ENCODE results near the gene SNRNP25.

SNRNP25 gene

DNA sequence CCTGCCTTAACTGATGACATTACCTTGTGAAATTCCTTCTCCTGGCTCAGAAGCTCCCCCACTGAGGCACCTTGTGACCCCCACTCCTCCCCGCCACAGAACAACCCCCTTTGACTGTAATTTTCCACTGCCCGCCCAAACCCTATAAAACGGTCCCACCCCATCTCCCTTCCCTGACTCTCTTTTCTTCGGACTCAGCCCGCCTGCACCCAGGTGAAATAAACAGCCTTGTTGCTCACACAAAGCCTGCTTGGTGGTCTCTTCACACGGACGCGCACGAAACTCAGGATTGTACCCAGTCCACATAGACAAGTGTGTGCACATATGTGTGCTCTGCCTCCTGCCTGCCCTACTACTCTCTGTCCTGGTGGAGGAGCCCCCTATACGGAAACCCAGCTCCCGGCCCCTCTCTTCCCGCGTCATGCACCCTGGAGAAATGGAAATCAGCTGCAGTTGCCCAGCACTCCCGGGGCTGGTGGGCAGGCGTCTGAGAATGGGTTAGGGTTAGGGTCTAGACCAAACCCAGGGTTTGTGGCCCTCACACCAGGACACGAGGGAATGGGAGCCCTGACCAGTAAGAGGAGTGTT is 21.2 kb downstream of the SNRNP25 start:
- peaks cover 58% of the 10 kb centered on the region for H3K4me1 ChIP-seq (ENCODE audit: insufficient read depth, low read length)
- 51% methylated on average over 16 of the region's 16 CpGs for WGBS
- H3K27me3 ChIP-seq (ENCODE audit: insufficient read depth, low read length), result 0 out of 2 replicates have a peak, but pooled peaks cover 5% of the 10 kb centered on the region
- peaks cover 6% of the 10 kb centered on the region for H3K36me3 ChIP-seq (ENCODE audit: insufficient read depth, low read length)
- peak overlapping the region; percentile 55; the same call in 1 of the 2 replicates for H3K27ac ChIP-seq (ENCODE audit: low read depth, low read length)
- H3K4me3 ChIP-seq (ENCODE audit: low read length), result no peak overlapping the region
- no peak overlapping the region for H3K9ac ChIP-seq (ENCODE audit: low read depth, low read length)
- H3K9me3 ChIP-seq (ENCODE audit: insufficient read depth, low read depth, low read length), result no peaks in the 10 kb centered on the region

DNA sequence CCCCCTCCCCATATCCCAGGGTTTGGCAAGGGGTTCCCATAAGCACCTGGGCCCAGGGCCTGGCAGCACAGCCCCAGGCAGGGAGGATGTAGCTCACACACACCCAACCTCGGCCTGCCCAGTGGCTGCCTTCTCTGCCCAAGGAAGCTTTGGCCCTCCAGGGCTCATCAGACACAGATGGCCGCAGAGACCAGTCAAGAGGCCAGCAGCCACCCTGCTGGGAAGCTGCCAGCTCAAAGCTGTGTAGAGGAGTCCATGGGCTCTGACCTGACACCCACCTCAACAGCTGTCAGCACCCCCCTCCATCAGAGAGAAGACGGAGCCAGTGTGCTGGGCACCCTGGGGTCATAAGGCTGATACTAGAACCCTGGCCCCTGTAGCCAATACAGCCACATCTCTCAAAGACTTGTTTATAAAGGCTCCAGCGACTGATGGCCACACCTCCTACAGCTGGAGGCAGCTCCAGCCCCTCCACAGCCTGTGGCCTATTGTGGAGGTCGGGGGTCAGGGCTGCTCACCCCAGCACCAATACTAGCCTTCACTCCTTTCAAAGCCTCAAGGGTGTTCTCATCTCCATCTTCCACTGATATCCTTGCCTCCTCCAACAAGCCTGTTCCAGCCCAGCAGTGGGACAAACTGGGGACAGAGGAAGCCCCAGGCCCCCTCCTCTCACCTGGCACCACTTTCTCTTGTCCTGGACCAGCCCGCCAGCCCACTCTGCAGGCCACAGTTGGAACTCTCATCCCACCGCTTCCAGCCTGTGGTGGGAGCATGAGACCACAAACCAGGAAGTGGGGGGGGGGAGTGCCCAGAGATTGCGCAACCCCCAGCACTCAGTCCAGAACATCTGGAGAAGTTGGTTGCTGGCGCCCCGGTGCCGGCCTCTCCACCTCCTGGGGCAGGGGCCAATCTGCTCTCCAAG is 22.2 kb downstream of the SNRNP25 start:
- no peaks in the 10 kb centered on the region for H3K9me3 ChIP-seq (ENCODE audit: insufficient read depth, low read depth, low read length)
- H3K27me3 ChIP-seq (ENCODE audit: insufficient read depth, low read length), result 0 out of 2 replicates have a peak, but pooled peaks cover 5% of the 10 kb centered on the region
- no peak overlapping the region for H3K9ac ChIP-seq (ENCODE audit: low read depth, low read length)
- no peak overlapping the region; the same call in 1 of the 2 replicates for H3K27ac ChIP-seq (ENCODE audit: low read depth, low read length)
- H3K36me3 ChIP-seq (ENCODE audit: insufficient read depth, low read length), result peaks cover 13% of the 10 kb centered on the region
- WGBS, result 61% methylated on average over 10 of the region's 11 CpGs
- peaks cover 55% of the 10 kb centered on the region for H3K4me1 ChIP-seq (ENCODE audit: insufficient read depth, low read length)
- no peak overlapping the region for H3K4me3 ChIP-seq (ENCODE audit: low read length)

DNA sequence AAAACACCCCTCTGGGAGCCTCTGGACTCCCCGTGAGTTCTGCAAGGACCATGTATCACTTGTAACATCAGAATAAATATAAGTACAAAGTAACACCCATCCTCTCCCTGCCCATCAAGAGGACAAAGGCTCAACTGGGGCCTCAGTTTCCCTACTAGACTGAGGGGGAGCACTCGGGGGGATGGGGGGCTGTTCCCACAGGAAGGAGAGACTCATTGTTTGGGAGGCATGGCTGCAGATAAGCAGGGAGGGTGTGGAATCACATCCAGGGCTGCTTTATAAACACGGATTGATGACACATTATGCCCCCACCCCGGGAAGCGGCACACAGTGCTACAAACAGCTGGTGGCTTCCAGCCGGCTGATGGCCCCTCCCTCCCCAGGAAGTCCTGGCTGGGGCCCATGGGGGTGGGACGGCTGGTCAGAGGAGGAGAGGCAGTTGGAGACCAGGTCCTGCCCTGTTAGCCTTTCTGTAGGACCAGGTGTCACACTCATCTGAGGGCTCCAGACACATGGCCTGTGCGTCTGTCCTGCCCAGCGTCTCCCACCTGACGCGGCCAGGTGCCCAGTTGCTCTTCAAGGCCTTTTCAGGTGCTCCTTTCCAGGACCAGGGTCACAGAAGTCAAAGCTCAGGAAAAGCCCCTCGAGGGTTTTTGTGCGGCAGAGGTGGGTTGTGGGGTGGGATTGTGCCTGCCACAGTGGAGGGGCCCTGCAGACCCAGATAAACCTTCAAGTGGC is 23.1 kb downstream of the SNRNP25 start:
- no peaks in the 10 kb centered on the region for H3K9me3 ChIP-seq (ENCODE audit: insufficient read depth, low read depth, low read length)
- H3K36me3 ChIP-seq (ENCODE audit: insufficient read depth, low read length), result peaks cover 15% of the 10 kb centered on the region
- peak overlapping the region; percentile 76 for H3K4me3 ChIP-seq (ENCODE audit: low read length)
- WGBS, result 65% methylated on average over 13 of the region's 13 CpGs
- H3K4me1 ChIP-seq (ENCODE audit: insufficient read depth, low read length), result peaks cover 50% of the 10 kb centered on the region
- H3K9ac ChIP-seq (ENCODE audit: low read depth, low read length), result peak overlapping the region; percentile 88
- 0 out of 2 replicates have a peak, but pooled peaks cover 5% of the 10 kb centered on the region for H3K27me3 ChIP-seq (ENCODE audit: insufficient read depth, low read length)
- no peak overlapping the region for H3K27ac ChIP-seq (ENCODE audit: low read depth, low read length)

DNA sequence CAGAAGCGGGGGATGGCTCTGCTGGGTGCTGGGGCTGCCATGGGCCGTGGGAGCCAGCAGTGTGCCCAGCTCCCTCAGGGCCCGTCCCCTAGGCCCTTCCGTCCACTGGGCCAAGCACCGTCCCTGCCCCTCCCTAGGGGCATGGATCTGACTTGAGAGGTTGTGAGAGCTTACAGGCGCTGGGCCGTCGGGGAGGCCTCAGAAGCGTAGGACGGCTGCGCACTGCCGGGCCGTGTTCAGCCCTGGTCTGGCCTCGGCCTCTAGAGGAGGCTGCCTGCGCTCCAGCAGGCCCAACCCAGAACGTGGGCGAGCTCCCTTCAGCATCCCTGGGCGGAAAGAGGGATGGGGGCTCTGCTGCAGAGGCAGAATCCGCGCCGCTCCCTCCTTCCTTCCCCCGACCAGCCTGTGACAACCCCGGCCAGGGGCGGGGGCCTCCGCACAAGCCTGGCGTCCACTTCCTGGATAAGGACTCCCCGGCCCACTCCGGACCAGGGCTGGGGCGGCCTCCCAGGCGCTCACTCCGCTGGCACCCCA is 23.7 kb downstream of the SNRNP25 start:
- peak overlapping the region; percentile 88 for H3K9ac ChIP-seq (ENCODE audit: low read depth, low read length)
- H3K27me3 ChIP-seq (ENCODE audit: insufficient read depth, low read length), result 0 out of 2 replicates have a peak, but pooled peaks cover 5% of the 10 kb centered on the region
- WGBS, result 24% methylated on average over 31 of the region's 31 CpGs
- no peaks in the 10 kb centered on the region for H3K9me3 ChIP-seq (ENCODE audit: insufficient read depth, low read depth, low read length)
- peak overlapping the region; percentile 76 for H3K4me3 ChIP-seq (ENCODE audit: low read length)
- H3K4me1 ChIP-seq (ENCODE audit: insufficient read depth, low read length), result peaks cover 50% of the 10 kb centered on the region
- no peak overlapping the region; the same call in 1 of the 2 replicates for H3K27ac ChIP-seq (ENCODE audit: low read depth, low read length)
- H3K36me3 ChIP-seq (ENCODE audit: insufficient read depth, low read length), result peaks cover 15% of the 10 kb centered on the region

DNA sequence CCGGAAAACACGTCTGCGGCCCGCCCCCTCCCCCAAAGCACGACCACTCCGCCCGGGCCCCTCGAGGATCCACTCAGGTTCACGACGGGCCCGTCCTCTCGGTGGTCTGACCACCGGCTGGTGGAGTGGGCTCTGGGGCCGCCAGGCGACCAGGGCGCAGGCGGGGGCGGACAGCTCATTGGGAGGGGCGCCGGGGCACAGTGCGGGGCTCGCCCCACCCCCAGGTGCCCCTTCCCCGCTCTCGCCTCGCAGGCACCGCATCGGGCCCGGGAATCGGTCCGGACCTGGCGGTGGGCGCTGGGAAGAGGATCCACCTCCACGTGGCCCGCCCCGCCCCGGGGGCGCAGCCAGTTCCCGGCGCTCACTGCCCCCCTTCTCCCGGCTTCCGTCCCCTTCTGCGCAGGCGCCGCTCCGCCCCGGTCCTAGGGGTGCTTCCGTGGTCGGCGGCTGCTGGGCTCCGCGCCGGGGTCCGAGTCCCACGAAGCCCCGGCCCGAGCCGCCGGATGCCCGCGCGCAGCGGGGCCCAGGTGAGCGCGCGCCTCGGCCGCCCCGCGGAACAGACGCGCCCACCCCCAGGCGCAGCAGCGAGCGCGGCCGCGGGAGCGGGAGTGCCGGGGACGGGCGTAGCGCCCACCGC is 24.3 kb downstream of the SNRNP25 start, which contains the start of gene MPG:
MPG (plus strand) TSS at position 419 of the 637 bp plus-strand sequence; CDS start at position 504, 85 bp downstream.
- Histone ChIP-seq H3K36me3 (ENCODE audit: insufficient read depth, low read length) (peaks cover 15% of the 10 kb centered on the region), H3K4me1 (ENCODE audit: insufficient read depth, low read length) (peaks cover 47% of the 10 kb centered on the region), H3K4me3 (ENCODE audit: low read length) (peak within 1 kb of the TSS; percentile 76), H3K9me3 (ENCODE audit: insufficient read depth, low read depth, low read length) (no peaks in the 10 kb centered on the region), H3K27ac (ENCODE audit: low read depth, low read length) (no peak within 1 kb of the TSS; the same call in 1 of the 2 replicates), H3K9ac (ENCODE audit: low read depth, low read length) (peak within 1 kb of the TSS; percentile 88), H3K27me3 (ENCODE audit: insufficient read depth, low read length) (0 out of 2 replicates have a peak, but pooled peaks cover 5% of the 10 kb centered on the region)
- WGBS, result under 1% methylated on average over 83 of the region's 83 CpGs

DNA sequence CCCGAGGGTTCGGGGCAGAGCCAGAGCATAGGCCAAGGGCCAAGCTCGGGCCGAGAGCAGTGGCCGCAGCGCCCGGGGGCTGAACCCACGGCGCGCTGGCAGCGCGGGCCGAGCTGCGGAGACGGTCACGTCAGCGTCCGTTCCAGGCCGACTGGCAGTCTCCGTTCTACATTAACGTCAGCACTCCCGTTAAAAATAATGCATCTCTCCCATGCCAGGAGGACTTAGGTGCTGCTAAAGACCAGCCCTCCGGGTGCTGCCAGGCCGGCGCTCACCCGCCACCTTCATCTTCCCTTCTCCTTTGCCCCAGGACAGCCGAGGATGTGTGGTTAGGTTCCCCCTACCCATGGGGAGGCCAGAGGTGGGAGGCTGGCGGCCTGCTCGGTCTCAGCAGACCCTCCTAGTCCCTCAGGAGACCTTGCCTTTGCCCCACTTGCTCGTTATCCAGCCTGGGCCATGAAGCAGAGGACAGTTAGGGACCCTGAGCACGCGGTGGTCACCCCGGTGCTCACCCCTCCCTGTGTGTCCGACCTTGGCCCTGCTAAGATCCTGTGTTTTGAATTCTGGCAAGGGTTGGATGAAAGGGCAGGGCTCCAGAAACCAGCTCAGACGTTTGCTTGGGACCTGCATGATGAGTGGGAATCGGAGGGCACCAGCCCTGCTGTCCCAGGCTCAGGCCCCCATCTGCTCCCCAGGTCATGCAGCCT is 25.0 kb downstream of the SNRNP25 start:
- peak overlapping the region; percentile 88 for H3K9ac ChIP-seq (ENCODE audit: low read depth, low read length)
- 0 out of 2 replicates have a peak, but pooled peaks cover 5% of the 10 kb centered on the region for H3K27me3 ChIP-seq (ENCODE audit: insufficient read depth, low read length)
- WGBS, result 20% methylated on average over 36 of the region's 36 CpGs
- no peaks in the 10 kb centered on the region for H3K9me3 ChIP-seq (ENCODE audit: insufficient read depth, low read depth, low read length)
- peaks cover 15% of the 10 kb centered on the region for H3K36me3 ChIP-seq (ENCODE audit: insufficient read depth, low read length)
- peaks cover 42% of the 10 kb centered on the region for H3K4me1 ChIP-seq (ENCODE audit: insufficient read depth, low read length)
- peak overlapping the region; percentile 76 for H3K4me3 ChIP-seq (ENCODE audit: low read length)
- no peak overlapping the region for H3K27ac ChIP-seq (ENCODE audit: low read depth, low read length)

DNA sequence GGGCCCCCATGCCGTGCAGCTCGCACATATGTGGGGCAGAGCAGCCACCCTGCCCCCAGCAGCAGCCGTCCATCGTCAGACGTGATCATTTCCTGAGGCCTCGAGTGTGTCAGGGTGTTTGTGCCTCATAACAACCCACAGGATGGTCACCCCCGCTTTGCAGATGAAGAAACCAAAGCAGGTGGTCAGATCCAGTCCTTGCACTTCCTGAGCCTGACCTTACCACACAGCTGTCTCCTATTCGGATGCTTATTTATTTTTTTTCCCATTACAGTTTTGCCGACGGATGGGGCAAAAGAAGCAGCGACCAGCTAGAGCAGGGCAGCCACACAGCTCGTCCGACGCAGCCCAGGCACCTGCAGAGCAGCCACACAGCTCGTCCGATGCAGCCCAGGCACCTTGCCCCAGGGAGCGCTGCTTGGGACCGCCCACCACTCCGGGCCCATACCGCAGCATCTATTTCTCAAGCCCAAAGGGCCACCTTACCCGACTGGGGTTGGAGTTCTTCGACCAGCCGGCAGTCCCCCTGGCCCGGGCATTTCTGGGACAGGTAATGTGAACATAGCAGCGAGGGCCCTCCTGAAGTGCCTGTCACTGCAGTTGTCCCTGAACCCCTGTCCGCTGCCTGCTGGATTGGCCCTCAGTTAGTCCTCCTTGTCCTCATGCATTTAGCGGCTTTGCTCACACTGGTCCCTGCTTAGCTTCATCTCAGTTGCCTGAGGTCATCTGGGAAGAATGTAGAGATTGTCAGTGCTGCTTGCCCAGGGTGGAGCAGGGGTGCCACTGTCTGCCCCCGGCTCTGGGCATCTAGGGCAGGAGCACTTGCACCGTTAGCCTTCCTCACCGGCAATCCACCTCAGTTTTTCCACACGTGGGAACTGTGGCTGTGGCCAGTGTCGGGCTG is 25.8 kb downstream of the SNRNP25 start:
- no peak overlapping the region for H3K27ac ChIP-seq (ENCODE audit: low read depth, low read length)
- 0 out of 2 replicates have a peak, but pooled peaks cover 5% of the 10 kb centered on the region for H3K27me3 ChIP-seq (ENCODE audit: insufficient read depth, low read length)
- H3K36me3 ChIP-seq (ENCODE audit: insufficient read depth, low read length), result peaks cover 20% of the 10 kb centered on the region
- H3K9ac ChIP-seq (ENCODE audit: low read depth, low read length), result no peak overlapping the region
- no peaks in the 10 kb centered on the region for H3K9me3 ChIP-seq (ENCODE audit: insufficient read depth, low read depth, low read length)
- H3K4me1 ChIP-seq (ENCODE audit: insufficient read depth, low read length), result peaks cover 34% of the 10 kb centered on the region
- 87% methylated on average over 32 of the region's 32 CpGs for WGBS
- H3K4me3 ChIP-seq (ENCODE audit: low read length), result peak overlapping the region; percentile 76

DNA sequence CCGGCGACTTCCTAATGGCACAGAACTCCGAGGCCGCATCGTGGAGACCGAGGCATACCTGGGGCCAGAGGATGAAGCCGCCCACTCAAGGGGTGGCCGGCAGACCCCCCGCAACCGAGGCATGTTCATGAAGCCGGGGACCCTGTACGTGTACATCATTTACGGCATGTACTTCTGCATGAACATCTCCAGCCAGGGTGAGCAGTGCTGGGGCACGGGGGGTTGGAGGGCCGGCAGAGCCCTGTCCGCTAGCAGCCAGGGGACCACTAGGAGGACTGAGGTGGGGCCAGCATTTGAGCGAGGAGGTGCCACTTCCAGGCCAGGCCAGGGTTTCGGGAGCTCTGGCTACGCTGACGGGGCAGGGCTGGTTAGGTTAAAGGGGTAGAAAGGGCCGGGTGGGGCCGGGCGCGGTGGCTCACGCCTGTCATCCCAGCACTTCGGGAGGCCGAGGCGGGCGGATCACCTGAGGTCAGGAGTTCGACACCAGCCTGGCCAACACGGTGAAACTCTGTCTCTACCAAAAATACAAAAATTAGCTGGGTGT is 29.5 kb downstream of the SNRNP25 start:
- no peak overlapping the region for H3K27ac ChIP-seq (ENCODE audit: low read depth, low read length)
- no peaks in the 10 kb centered on the region for H3K9me3 ChIP-seq (ENCODE audit: insufficient read depth, low read depth, low read length)
- H3K36me3 ChIP-seq (ENCODE audit: insufficient read depth, low read length), result peaks cover 48% of the 10 kb centered on the region
- H3K4me3 ChIP-seq (ENCODE audit: low read length), result no peak overlapping the region
- peaks cover 8% of the 10 kb centered on the region; the same call in 1 of the 2 replicates for H3K4me1 ChIP-seq (ENCODE audit: insufficient read depth, low read length)
- no peak overlapping the region for H3K9ac ChIP-seq (ENCODE audit: low read depth, low read length)
- 95% methylated on average over 28 of the region's 31 CpGs for WGBS
- H3K27me3 ChIP-seq (ENCODE audit: insufficient read depth, low read length), result 0 out of 2 replicates have a peak, but pooled peaks cover 5% of the 10 kb centered on the region

All from HUES64 (cell line).